ENCODE measurements around the gene ATAT1.

The ATAT1 gene

DNA sequence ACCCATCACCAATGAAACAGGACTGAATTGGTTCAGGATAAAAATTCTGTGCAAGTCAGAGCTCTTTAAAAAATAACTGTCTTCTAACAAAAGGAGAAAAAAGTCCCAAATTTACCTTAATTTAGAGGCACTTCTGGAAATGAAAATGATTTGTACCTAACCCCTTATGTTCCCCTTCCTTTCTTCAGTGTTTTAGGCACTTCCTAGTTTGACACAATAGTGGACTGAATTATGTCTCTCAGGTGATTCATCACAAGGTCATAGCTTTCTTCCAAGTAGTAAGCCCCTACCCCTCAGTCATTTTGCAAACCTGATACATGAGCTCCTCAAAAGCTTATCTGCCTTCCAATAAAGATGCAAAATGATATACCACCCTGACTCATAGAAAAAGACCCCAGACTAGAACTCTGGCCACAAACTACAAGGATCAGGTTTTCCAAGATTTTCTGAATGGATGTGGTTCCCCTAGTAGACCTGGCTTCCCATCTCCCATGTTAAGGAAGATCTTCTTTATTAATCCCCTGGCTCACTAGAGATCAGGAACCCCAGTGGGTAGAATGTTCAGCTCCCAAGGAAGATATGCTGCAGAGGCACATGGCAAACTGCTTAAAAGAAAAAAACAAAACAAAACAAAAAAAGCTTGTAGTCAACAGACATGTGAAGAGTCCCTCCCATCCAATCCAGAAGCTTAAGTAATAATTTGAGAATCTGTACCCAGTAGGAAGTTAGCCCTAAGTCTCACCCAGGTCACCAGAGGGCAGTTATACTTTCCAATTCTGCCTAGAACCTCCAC lies 13.2 kb upstream of the ATAT1 start:
- peak; percentile 10 to 24 for DNase-seq

DNA sequence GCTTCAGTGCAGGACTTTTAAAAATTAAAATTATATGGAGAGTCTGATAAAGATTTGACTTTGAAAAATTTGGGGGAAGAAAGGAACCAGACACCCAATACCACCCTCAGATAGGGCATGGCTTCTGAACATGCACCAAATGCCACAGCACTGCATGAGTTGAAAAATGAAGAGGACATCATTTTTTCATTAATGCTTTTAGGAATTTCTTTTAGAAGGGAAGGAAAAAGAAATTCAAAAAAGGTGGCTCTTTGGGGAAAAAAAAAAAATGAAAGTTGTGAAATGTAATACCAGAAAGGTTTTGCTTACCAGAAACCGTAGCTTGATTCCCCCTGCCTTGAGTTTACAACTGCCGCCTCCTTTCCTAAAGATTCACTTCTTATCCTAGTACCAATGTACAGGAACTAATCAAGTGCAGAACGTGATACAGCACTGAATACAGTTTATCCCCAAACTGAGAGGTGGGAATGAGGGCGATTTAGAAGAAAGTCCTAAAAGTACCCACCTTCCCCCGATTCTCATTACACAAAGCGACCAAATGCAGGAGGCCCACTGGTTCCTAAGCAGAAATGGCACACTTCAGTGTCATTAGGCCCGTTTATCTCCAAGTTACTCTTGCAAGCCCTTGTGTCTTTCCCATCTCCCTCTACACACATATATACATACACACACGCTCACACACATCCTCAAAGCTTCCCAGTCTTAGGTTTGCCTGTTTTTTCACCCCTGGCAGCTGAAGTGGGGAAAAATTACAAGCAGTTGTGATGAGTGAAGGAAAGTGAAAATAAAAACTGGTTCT lies 12.4 kb upstream of the ATAT1 start:
- no peak for DNase-seq

DNA sequence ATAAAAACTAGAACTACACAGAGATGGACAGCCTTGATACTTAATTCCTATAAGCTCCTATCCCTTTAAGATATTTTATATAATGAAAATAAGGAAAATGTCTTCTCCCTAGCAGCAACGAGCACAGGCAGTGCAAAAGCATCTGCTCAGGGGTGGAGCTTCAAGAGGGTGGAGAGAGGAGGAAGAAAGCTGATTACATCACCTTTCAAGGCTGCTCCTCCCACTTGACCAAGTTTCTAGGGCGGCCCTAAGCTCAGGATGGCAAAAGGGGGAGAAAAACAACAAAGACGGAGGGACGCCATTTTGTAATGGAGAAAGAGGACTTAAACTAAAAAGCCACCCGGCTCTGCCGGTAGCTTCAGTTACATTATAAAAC lies 11.8 kb upstream of the ATAT1 start:
- peak; percentile 99 for DNase-seq

DNA sequence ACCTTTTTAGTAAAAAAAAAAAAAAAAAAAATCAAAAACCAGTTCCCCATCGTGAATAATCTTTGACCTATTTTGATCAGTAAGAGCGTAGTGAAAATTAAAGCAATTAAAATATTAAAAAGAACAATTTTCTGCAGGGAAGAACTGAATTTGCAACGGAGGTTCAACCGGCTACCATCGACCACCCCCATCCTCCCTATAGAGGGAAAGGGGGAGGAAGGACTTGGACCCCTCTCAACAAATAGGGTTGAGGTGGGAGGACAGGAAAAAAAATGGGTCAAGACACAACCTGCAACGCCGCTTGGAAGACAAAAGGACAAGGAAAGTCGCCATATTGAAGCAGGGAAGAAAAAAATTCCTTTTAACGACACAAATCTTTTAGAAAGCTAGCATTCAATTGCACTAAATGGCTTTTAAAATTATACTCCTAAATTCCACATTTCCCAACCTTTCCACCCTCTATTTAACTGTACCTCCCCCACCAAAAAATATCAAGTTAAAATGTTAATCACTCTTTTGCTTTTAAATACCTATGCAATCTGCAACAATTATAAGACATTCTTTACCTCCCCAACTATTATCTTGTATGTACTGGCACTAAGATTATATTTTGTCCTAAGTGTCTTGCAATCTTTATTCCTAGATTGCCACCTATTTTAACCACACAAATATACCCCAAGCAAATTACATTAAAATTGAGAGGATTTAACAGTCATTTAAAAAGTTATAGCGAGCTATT lies 11.3 kb upstream of the ATAT1 start:
- peak; percentile 60 to 67 for DNase-seq

DNA sequence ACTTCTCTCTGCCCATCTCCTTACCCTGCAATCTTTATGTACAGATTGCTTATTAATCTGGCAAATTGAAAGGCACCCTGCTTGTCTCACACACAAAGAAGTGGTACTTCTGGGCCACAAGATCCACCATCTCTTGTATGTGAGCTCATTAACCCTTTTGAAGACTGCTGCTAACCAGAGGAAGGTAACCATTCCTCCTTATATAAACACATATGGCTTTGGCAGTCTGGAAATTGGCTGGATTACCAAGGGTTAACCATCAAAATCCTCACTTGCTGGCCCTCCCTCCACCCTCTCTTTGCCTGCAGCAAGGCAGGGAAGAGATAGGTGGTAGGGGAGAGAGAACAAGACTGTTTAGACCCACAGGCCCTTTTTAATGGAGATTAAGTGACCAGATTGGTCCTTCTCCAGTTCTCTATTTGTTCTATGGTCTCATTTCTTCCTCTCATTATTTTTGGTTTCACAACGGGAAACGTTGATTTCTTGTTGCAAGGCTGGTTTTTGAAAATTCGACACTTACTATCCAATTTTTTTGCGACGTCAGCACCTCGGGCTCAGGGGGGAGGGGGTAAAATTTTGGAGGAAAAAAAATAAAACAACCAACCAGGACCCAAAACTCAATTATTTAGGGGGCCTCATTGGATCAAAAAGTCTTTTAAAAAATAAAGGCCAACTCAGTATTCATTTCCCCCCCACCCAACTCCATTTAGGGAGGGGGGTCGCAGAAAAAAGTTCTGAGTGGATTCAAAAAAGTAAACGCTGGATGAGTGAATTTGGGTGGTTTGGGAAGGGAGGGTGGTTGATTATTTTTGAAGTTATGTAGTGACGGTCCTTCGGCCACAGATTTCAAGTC lies 10.5 kb upstream of the ATAT1 start:
- DNase-seq, result peak; percentile 50 to 61

DNA sequence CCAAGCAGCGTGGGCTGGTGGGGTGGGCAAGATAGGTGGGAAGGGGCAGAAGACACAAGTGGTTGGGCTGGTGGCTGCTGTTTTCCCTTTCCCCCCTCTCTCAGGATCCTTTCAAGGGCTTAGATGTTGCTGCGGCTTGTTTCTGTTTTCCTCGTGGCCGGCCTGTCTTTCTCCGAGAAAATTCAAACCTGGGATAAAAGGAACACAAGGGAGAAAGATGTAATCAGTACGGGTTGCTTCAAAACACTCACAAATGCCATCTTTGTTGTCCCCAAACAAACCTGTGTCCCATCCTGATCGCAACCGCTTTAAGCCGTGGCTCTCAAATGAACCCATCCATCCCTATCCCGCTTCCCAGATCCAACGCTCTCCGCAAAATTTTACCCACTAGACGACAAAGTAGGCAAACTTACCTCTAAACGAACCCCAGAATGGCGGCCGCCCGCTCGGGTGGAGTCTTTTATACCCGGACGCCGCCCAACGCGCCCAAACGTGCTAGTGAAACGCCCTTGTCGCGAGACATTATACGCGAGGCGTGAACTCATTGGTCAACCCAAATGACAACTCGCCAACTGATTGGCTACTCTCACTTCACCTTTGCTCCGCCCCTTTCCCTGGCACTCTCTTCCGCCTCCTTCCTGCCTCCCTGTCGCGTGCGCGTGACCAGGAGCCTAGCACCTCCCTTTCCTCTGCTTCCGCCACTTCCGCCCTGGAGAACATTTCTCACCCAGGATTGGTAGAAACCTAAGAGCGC lies 9.7 kb upstream of the ATAT1 start, which contains the start of gene PPP1R10:
Gene PPP1R10, minus strand, starts transcription at position 433 of the 754 bp plus-strand sequence. CDS start 7,299 bp downstream, outside the sequence.
- peak; percentile 100 for DNase-seq

DNA sequence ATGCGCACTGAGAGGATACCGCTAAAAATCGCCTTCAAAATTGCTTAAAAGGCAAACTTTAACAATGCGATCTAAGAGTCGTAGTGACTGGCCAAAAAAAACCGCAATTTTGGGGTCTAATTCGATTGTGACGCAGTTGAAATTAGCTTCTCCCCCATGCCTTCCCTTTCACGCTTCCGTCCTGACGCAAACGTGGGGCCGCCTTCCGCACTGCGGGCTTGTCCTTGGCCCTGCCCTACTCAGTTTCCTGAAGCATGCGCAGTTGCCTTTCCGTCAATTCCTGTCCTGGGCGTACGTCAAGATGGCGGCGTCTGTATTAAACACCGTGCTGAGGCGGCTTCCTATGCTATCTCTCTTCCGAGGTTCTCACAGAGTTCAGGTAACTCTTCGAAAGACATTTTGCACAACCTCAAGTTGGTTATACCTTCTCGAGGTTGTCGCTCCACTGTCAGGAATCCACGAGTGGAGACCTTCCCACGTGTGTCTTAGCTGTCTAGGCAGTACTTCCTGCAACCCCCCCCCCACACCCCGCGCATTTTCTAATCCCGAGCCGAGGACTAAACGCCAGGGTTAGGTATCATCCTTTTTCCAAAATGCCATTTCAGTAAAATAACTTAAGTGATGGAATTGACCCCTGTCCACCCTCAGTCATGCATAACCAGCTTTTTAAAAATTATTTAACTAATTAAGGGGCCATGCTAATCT lies 9.0 kb upstream of the ATAT1 start, which contains the start of gene MRPS18B:
Gene MRPS18B, plus strand, starts transcription at position 276 of the 705 bp plus-strand sequence. Its CDS starts 26 bp downstream, at position 302.
- DNase-seq, result peak; percentile 98 to 99

DNA sequence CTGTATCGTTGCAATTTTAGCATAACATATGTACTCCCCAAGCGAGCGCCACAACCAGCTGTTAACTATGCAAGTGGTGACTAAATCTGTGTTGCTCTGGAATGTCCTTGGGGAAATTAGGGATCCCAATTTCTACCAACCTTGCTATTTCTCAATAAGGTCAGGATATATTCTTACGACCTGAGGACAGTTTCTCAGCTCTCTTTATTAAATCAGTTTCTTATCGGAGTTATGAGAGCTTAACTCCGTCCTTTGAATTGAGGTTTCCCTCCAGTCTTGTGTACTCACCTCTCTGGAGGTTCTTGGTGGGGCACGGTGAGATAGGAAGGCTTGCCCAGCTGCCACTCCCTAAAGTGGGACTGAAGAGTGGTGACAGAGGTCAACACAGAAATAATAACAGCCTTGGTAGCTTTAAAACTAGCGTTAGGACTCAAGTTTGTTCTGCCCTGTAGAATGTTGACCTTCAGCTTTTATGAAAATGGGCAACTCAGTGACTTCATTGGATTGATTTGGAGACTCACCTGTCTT lies 8.3 kb upstream of the ATAT1 start:
- DNase-seq, result peak in 1 of 2 experiments; percentile 19

DNA sequence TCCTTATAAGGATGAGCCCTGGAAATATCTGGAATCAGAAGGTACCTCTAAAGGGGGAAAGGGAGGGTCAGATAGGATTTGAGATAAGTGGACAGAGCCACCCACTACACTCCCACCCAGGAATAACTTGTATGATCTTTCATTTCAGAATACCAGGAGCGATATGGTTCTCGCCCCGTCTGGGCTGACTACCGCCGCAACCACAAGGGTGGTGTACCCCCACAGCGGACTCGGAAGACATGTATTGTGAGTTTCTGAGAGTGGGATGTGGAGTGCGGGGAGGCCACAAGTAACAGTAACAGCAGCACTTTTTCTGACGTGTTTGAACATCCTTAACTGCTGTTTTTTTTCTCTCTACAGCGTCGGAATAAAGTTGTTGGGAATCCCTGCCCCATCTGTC lies 7.1 kb upstream of the ATAT1 start:
- DNase-seq, result no peak

DNA sequence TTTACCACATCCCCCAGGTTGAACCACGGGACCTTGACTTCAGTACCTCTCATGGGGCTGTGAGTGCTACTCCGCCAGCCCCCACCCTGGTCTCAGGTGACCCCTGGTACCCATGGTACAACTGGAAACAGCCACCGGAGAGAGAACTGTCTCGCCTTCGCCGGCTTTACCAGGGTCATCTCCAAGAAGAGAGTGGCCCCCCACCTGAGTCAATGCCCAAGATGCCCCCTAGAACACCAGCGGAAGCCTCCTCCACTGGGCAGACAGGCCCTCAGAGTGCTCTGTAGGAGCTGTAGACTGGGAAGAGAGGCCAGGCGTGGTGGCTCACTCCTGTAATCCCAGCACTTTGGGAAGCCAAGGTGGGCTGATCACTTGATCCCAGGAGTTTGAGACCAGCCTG lies 1.2 kb upstream of the ATAT1 start:
- DNase-seq, result no peak

DNA sequence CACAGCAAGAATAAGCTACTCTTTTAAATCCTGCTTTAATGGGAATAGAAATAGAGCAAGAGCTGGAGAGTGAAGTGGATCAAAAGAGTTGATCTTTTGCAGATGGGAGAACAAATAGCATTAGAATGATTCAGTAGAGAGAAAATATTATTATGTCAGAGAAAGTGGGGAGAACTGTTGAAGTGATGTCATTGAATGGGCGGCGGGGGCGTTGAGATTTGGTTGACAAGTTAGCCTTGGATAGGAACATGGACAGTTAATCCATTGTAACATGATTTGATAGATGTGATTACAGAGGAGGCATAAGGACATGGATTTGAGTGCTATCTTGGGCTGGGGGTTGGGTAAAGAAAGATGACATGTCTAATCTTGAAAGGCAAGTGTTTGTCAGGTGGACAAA lies 9.2 kb downstream of the ATAT1 start:
- no peak for DNase-seq

DNA sequence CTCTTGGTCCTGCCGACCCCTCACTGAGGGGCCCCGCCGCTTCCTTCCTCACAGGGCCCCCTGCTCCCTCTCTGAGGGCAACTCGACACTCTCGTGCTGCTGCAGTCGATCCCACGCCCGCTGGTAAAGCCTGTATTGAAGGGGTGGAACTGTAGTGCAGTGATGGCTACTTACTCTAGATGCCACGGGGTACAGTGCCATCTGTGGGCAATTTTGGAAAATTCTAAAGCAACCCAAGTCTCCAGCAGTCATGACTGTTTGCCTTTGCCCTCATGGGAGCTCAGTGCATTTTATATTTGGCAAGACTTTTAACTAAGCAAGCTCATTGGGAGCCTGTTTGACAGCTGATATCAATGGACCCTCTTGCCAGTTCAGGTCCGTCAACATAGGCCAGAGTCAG lies 13.8 kb downstream of the ATAT1 start:
- peak; percentile 12 to 56 for DNase-seq

DNA sequence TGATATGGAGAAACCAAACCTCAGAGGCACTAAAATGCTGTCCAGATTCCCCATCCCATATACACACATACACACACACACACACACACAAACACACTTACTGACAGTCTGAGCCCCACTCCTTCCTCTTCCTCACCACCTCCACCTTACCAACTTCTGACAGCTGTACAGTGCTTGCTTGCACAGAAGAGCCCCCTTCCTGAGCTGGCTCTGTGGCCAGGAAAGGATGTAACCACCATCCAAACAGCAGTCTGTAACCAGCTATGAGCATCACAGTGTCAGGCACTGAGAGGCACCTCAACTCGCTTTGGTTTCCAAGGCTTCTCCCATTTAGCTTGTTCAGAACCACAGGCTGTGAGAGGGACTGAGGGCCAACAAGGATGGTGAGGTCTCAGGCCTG lies 14.4 kb downstream of the ATAT1 start:
- no peak for DNase-seq

DNA sequence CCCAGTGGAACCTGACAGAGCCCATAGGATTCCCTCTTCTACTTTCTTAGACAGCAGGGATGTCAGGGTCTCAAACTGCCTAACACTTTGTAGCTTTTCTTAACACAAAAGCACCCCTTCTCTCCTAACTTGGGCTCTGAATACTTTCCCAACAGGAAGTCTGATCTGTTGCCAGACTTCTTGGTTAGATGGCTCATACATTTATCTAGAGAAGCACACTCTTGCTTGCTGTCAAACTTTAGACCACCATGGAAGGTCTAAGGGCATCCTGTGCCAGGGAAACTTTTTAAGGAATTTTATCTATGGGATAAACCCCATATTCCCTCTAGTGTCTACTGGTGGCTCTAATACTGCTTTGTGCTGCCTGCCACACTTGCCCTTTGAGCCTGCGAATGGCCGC lies 17.0 kb downstream of the ATAT1 start:
- DNase-seq, result peak in 1 of 2 experiments; percentile 7

DNA sequence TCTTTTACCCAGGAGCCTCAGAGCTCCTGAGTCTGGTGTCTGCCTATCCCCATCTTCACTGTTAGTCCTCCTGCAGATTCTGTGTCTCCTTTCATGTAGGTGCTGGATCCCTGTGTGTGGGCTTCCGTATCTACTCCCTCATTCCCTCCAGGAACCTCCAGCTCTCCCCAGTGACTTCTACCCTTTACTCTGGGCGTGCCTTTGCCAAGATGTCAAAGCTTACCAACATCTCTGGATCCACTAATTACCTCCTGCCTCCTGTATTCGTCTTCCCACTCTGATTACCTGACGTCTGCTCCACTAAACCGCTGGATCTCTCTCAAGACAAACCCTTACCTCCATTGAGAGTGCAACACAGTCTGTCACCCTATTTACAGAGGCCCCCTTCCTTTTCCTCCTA lies 18.1 kb downstream of the ATAT1 start:
- DNase-seq, result no peak

DNA sequence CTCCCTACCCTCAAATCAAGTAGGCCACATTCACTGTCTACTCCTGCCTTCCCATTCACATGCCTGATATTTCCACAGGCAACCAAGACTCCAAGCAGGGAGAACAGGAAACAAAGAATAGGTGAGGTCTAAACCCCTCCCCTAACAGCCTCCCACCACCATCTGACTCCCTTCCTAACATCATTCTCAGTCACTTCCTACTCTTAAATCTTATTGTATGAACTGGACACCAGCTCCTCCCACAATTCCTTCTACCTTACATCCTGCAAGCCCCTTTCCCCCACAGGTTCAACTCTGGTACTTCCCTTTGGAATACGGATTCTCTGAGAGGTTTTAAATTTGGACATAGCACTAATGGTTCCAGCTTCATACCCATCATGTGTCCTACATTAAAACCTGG lies 19.3 kb downstream of the ATAT1 start:
- DNase-seq, result no peak

DNA sequence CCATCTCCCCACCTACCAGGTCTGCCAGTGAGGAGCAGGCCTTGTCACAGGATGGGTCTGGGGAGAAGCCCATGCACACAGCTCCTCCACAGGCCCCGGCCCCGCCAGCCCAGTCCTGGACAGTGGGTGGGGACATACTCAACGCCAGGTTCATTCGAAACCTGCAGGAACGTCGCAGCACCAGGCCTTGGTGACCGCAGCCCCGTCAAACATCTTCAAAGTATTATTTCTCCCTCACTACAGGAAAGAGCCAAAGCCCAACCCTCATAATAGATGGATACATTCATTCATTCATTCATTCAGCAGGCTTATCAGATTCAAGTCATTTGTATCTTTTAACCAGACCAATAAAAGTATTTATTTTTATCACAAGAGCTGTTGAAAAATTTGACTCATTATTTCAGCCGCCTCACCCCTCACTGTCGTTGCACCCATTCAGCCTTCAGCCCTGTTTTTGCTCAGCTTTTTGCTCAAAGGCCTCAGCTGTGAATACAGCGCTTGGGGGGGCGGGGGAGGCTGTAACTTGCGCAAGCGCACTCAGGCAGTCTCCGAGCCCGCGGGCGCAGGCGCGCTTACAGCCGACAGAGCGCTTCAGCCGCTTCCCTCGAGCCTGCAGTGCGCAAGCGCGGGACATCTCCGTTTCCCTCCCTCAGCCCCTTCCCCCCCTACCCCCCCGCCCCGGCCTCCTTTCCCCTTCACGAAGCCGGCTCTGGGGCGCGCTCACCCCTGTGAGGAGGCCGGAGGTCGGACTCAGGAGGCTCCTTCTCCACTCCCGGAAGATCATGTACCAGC lies 20.0 kb downstream of the ATAT1 start, which contains the start of gene C6orf136:
Gene C6orf136, plus strand, starts transcription at position 684 of the 792 bp plus-strand sequence. Its CDS starts 99 bp downstream, at position 783.
- peak; percentile 93 to 97 for DNase-seq

DNA sequence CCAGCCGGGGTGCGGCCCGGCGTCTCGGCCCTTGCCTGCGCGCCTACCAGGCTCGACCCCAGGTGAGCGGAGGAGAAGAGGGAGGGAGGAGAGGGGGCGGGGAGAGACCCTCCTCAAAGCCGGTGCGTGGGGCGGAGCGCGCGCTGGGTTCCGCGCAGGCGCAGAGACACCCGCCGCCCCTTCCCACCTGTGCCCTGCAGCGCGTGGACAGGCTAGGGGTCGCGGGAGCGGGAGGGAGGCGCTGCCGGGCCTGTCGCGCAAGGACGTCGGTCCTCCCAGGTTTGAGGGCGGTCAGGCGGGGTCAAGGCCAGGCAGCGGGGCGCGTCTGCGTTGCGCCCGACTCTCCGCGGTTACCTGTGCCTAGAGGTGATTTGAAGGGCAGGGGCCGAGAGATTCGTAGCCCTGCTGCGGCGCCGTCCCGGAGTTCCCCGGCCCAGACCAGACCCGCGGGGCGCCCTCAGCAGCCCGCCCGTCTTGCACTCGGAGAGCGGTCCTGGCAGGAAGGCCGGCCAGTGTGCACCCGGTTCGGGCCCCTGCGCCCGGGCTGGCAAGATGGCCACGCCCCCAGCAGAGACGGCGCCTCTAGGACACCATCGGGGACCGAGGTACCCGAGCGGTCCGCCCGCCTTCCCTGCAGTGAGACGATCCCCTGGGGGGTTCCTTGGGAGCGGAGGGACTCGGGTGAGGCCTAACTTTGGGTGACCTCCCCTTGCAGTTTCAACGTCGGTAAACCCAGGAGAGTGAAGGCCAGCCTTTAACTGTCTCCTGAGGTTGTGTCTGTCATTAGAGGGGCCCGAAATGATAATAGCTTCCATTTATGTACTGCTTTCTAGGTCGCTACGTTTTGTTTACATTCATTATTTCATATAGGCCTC lies 20.8 kb downstream of the ATAT1 start:
- DNase-seq, result peak; percentile 77 to 78
